OCI-LY3 (cell line): ENCODE data around the gene OR2T1.

Experiments used
- EZH2phosphoT487 ChIP-seq: fragments of 200-600 bp; shearing (Covaris generic); IDR thresholded peaks from 2 replicates; pipeline ENCODE4 v1.6.1; 2018; ENCODE audit warnings: antibody characterized with exemption, mixed run types, low read depth
- TF ChIP-seq, protein P1 (sequence below): fragments of 200-600, 300-600 bp; sonication (generic); IDR thresholded peaks from 2 replicates; pipeline ENCODE4 v1.5.1; 2014; ENCODE audit warnings: antibody characterized with exemption, low read length, low read depth

DNA sequence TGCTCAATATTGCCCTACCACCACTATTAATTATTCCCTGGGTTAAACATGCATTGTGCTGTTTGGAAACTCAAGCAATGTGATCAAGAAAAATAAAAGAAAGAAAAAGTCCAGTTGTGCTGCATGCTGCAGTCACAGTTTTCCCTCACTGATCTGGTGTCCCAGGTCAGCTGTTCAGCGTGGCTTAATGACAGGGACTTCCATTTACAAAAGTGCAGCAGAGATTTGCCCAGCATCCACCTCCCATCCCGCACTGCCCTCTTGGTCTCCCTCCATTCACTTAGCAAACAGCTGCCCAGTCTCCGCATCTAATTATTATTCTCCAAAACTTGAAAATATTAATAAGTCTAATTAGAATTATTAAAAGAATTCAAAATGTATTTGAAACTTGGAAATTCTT, 43.4 kb upstream of the OR2T1 start:
- TF ChIP-seq, protein P1, sequence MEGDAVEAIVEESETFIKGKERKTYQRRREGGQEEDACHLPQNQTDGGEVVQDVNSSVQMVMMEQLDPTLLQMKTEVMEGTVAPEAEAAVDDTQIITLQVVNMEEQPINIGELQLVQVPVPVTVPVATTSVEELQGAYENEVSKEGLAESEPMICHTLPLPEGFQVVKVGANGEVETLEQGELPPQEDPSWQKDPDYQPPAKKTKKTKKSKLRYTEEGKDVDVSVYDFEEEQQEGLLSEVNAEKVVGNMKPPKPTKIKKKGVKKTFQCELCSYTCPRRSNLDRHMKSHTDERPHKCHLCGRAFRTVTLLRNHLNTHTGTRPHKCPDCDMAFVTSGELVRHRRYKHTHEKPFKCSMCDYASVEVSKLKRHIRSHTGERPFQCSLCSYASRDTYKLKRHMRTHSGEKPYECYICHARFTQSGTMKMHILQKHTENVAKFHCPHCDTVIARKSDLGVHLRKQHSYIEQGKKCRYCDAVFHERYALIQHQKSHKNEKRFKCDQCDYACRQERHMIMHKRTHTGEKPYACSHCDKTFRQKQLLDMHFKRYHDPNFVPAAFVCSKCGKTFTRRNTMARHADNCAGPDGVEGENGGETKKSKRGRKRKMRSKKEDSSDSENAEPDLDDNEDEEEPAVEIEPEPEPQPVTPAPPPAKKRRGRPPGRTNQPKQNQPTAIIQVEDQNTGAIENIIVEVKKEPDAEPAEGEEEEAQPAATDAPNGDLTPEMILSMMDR = no peak
- no peak for TF ChIP-seq EZH2phosphoT487
